Natural killer cell treated with Interleukin-12 subunit alpha and Interleukin-12 subunit beta and Interleukin-15 and Interleukin-18, amount 100 ng/mL, for 72 hours (primary cell): ENCODE results near the gene ZBTB2. TPM values are rescaled to one million over a fixed set of nuclear protein-coding genes. Genes with fewer than 3 reads are reported as not detected.
A peak's percentile ranks its signal among the peaks of the same experiment; 100 is the strongest.

Experiments
- ATAC-seq, 2 donors: fragments of 150-1000 bp; cut with Tn5 transposase in 1 of 2; sonication (Bioruptor Pico), chemical (Tn5 transposase) in 1 of 2; 2 replicates each; pipeline ENCODE4 v1.10.0; 2021
- DNase-seq: peaks from one replicate; pipeline ENCODE4 v3.0.0; 2022; ENCODE audit warnings: low spot score
- H3K27ac Mint-ChIP-seq, 2 donors: 1 replicate in 1 of 2; 2 replicates in 1 of 2; pipeline ENCODE4 v1.8.0; 2022; ENCODE audit warnings: mixed read lengths in 2 of 2, mild to moderate bottlenecking in 1 of 2, moderate library complexity in 1 of 2
- H3K27me3 Mint-ChIP-seq, 2 donors: 1 replicate in 1 of 2; 2 replicates in 1 of 2; pipeline ENCODE4 v1.8.0; 2022; ENCODE audit warnings: mixed read lengths in 2 of 2
- H3K36me3 Mint-ChIP-seq: one replicate; pipeline ENCODE4 v1.8.0; 2022; ENCODE audit warnings: mixed read lengths
- H3K4me1 Mint-ChIP-seq, 2 donors: 1 replicate in 1 of 2; 2 replicates in 1 of 2; pipeline ENCODE4 v1.8.0; 2022; ENCODE audit warnings: low read depth in 2 of 2, mixed read lengths in 2 of 2, mild to moderate bottlenecking in 1 of 2
- H3K4me3 Mint-ChIP-seq: one replicate; pipeline ENCODE4 v1.8.0; 2022; ENCODE audit warnings: mixed read lengths
- H3K9me3 Mint-ChIP-seq: 2 replicates; pipeline ENCODE4 v1.8.0; 2022; ENCODE audit warnings: mixed read lengths
- total RNA-seq, 2 donors: library from RNA; stranded (reverse); gene quantifications; one replicate each; pipeline ENCODE4 v1.2.3, GENCODE V29; 2022

ZBTB2 gene
- 10 to 100 TPM; 20.4 to 23.8 TPM for total RNA-seq

GRCh38 chr6:151391471-151392413 is at the start of gene ZBTB2:
TSS of gene ZBTB2 (minus strand) at chr6:151391559. CDS start at chr6:151373637, 17,922 bp downstream.
- peaks cover 42 to 50% of the 10 kb centered on the region in 2 donors for H3K4me1 Mint-ChIP-seq
- ATAC-seq (peak in 1 of 2 donors; percentile 0), DNase-seq (peak; percentile 80)
- peaks cover 13% of the 10 kb centered on the region for H3K36me3 Mint-ChIP-seq
- peak within 1 kb of the TSS; percentile 97 to 98 for H3K27ac Mint-ChIP-seq
- no peaks in the 10 kb centered on the region for H3K9me3 Mint-ChIP-seq
- no peaks in the 10 kb centered on the region for H3K27me3 Mint-ChIP-seq
- peak within 1 kb of the TSS; percentile 99 for H3K4me3 Mint-ChIP-seq

- Mint-ChIP-seq H3K4me3 (no peak overlapping the region), H3K27ac (peak overlapping the region; percentile 17 to 82), H3K9me3 (no peaks in the 10 kb centered on the region), H3K4me1 (peaks cover 19 to 25% of the 10 kb centered on the region in 2 donors), H3K36me3 (peaks cover 6% of the 10 kb centered on the region), H3K27me3 (no peaks in the 10 kb centered on the region)
- no peak for DNase-seq
- no peak for ATAC-seq
These were observed 49.6 kb upstream of the ZBTB2 start for GRCh38 chr6:151440930-151441329.

GRCh38 chr6:151440498-151440897 is 49.1 kb upstream of the ZBTB2 start:
- no peak overlapping the region for H3K4me3 Mint-ChIP-seq
- H3K27ac Mint-ChIP-seq, result peak overlapping the region; percentile 17 to 82
- ATAC-seq (no peak), DNase-seq (no peak)
- H3K27me3 Mint-ChIP-seq, result no peaks in the 10 kb centered on the region
- H3K36me3 Mint-ChIP-seq, result peaks cover 6% of the 10 kb centered on the region
- H3K4me1 Mint-ChIP-seq, result peaks cover 19 to 25% of the 10 kb centered on the region in 2 donors
- no peaks in the 10 kb centered on the region for H3K9me3 Mint-ChIP-seq

GRCh38 chr6:151437401-151437800 is 46.0 kb upstream of the ZBTB2 start:
- peaks cover 4% of the 10 kb centered on the region for H3K36me3 Mint-ChIP-seq
- no peak overlapping the region for H3K27ac Mint-ChIP-seq
- peaks cover 15 to 20% of the 10 kb centered on the region in 2 donors for H3K4me1 Mint-ChIP-seq
- DNase-seq, result no peak
- no peak overlapping the region for H3K4me3 Mint-ChIP-seq
- H3K9me3 Mint-ChIP-seq, result no peaks in the 10 kb centered on the region
- H3K27me3 Mint-ChIP-seq, result no peaks in the 10 kb centered on the region
- no peak for ATAC-seq

- DNase-seq (no peak), ATAC-seq (no peak)
- peaks cover 6% of the 10 kb centered on the region for H3K36me3 Mint-ChIP-seq
- H3K27me3 Mint-ChIP-seq, result no peaks in the 10 kb centered on the region
- no peak overlapping the region for H3K4me3 Mint-ChIP-seq
- no peak overlapping the region for H3K27ac Mint-ChIP-seq
- H3K4me1 Mint-ChIP-seq, result peaks cover 13 to 18% of the 10 kb centered on the region in 2 donors
- H3K9me3 Mint-ChIP-seq, result no peaks in the 10 kb centered on the region
These were observed 45.4 kb upstream of the ZBTB2 start for GRCh38 chr6:151436802-151437201.

- no peak overlapping the region for H3K27ac Mint-ChIP-seq
- no peak for ATAC-seq
- H3K4me1 Mint-ChIP-seq, result peaks cover 12 to 15% of the 10 kb centered on the region in 2 donors
These were observed 44.9 kb upstream of the ZBTB2 start for GRCh38 chr6:151436300-151436699.

GRCh38 chr6:151434369-151434768 is 43.0 kb upstream of the ZBTB2 start:
- no peak overlapping the region for H3K4me3 Mint-ChIP-seq
- H3K27ac Mint-ChIP-seq, result no peak overlapping the region
- H3K36me3 Mint-ChIP-seq, result peaks cover 18% of the 10 kb centered on the region
- H3K27me3 Mint-ChIP-seq, result no peaks in the 10 kb centered on the region
- no peaks in the 10 kb centered on the region for H3K9me3 Mint-ChIP-seq
- peaks cover 7 to 9% of the 10 kb centered on the region in 2 donors for H3K4me1 Mint-ChIP-seq
- ATAC-seq (no peak), DNase-seq (no peak)

More at GRCh38 chr6:151436300-151436699, 44.9 kb upstream of the ZBTB2 start:
- H3K36me3 Mint-ChIP-seq, result peaks cover 6% of the 10 kb centered on the region
- H3K4me3 Mint-ChIP-seq, result no peak overlapping the region
- no peaks in the 10 kb centered on the region for H3K27me3 Mint-ChIP-seq
- DNase-seq, result no peak
- no peaks in the 10 kb centered on the region for H3K9me3 Mint-ChIP-seq

- no peaks in the 10 kb centered on the region for H3K9me3 Mint-ChIP-seq
- H3K36me3 Mint-ChIP-seq, result peaks cover 18% of the 10 kb centered on the region
- H3K4me1 Mint-ChIP-seq, result peaks cover 2 to 4% of the 10 kb centered on the region in 2 donors
- no peak overlapping the region for H3K27ac Mint-ChIP-seq
- ATAC-seq (no peak), DNase-seq (no peak)
- H3K4me3 Mint-ChIP-seq, result no peak overlapping the region
- H3K27me3 Mint-ChIP-seq, result no peaks in the 10 kb centered on the region
These were observed 41.3 kb upstream of the ZBTB2 start for GRCh38 chr6:151432651-151433050.

GRCh38 chr6:151431337-151431736 is 40.0 kb upstream of the ZBTB2 start:
- no peak overlapping the region for H3K27ac Mint-ChIP-seq
- peaks cover 0 to 4% of the 10 kb centered on the region in 2 donors for H3K4me1 Mint-ChIP-seq
- DNase-seq (no peak), ATAC-seq (no peak)
- peaks cover 24% of the 10 kb centered on the region for H3K36me3 Mint-ChIP-seq
- no peaks in the 10 kb centered on the region for H3K27me3 Mint-ChIP-seq
- no peak overlapping the region for H3K4me3 Mint-ChIP-seq
- H3K9me3 Mint-ChIP-seq, result no peaks in the 10 kb centered on the region

- Mint-ChIP-seq H3K4me1 (peaks cover 0 to 4% of the 10 kb centered on the region in 2 donors), H3K36me3 (peaks cover 24% of the 10 kb centered on the region), H3K4me3 (no peak overlapping the region), H3K27ac (no peak overlapping the region), H3K9me3 (no peaks in the 10 kb centered on the region), H3K27me3 (no peaks in the 10 kb centered on the region)
- no peak for ATAC-seq
- no peak for DNase-seq
These were observed 39.5 kb upstream of the ZBTB2 start for GRCh38 chr6:151430886-151431285.

- Mint-ChIP-seq H3K27ac (no peak overlapping the region), H3K4me1 (peaks cover 0 to 4% of the 10 kb centered on the region in 2 donors), H3K4me3 (no peak overlapping the region), H3K9me3 (no peaks in the 10 kb centered on the region), H3K27me3 (no peaks in the 10 kb centered on the region), H3K36me3 (peaks cover 31% of the 10 kb centered on the region)
- ATAC-seq, result no peak
- DNase-seq, result no peak
These were observed 36.9 kb upstream of the ZBTB2 start for GRCh38 chr6:151428093-151428735.

- H3K27ac Mint-ChIP-seq, result no peak overlapping the region
- no peaks in the 10 kb centered on the region for H3K27me3 Mint-ChIP-seq
- DNase-seq (no peak), ATAC-seq (no peak)
- H3K9me3 Mint-ChIP-seq, result no peaks in the 10 kb centered on the region
- H3K36me3 Mint-ChIP-seq, result peaks cover 18% of the 10 kb centered on the region
- H3K4me3 Mint-ChIP-seq, result no peak overlapping the region
- H3K4me1 Mint-ChIP-seq, result no peaks in the 10 kb centered on the region
These were observed 34.2 kb upstream of the ZBTB2 start for GRCh38 chr6:151425561-151425960.

GRCh38 chr6:151422981-151423380 is 31.6 kb upstream of the ZBTB2 start:
- Mint-ChIP-seq H3K27ac (no peak overlapping the region), H3K27me3 (no peaks in the 10 kb centered on the region), H3K4me1 (no peaks in the 10 kb centered on the region), H3K9me3 (no peaks in the 10 kb centered on the region), H3K36me3 (peaks cover 12% of the 10 kb centered on the region), H3K4me3 (no peak overlapping the region)
- DNase-seq, result no peak
- ATAC-seq, result no peak

GRCh38 chr6:151417477-151417876 is 26.1 kb upstream of the ZBTB2 start:
- no peak for DNase-seq
- H3K27me3 Mint-ChIP-seq, result no peaks in the 10 kb centered on the region
- no peak for ATAC-seq
- no peaks in the 10 kb centered on the region for H3K9me3 Mint-ChIP-seq
- H3K4me1 Mint-ChIP-seq, result peaks cover 6 to 15% of the 10 kb centered on the region in 2 donors
- H3K4me3 Mint-ChIP-seq, result no peak overlapping the region
- H3K36me3 Mint-ChIP-seq, result peaks cover 26% of the 10 kb centered on the region
- H3K27ac Mint-ChIP-seq, result no peak overlapping the region
